Adipose tissue (tissue), 3 donors: ENCODE results near the gene RPRD1B. TPM values are rescaled to one million over a fixed set of nuclear protein-coding genes. Genes with fewer than 3 reads are reported as not detected.

ENCODE experiments used
- H3K27ac ChIP-seq: one replicate; pipeline ENCODE4 v1.5.1; 2013; ENCODE audit warnings: low read depth, low read length
- WGBS, 3 donors: extraction: QIAGEN DNeasy Blood & Tissue Kit; methylation state at CpG; one replicate each; pipeline ENCODE4 v1.1.7; 2013; 5-methylcytosine and 5-hydroxymethylcytosine counted together
- polyA plus RNA-seq, 3 donors: library from polyadenylated mRNA; stranded (reverse); fragments of 200-250 nt; gene quantifications; one replicate each; pipeline ENCODE4 v1.2.3, GENCODE V29; 2013
- donor health status: healthy with polysubstance abuse.
- donor health status: Bipolar disorder and iron deficiency.
- donor health status: healthy.

RPRD1B gene
- polyA plus RNA-seq, 3 donors, result 6.1 to 13.5 (median 9.0) TPM

- WGBS, 3 donors, result 63 to 70% (median 64%) methylated on average over 4 of the region's 4 CpGs
- no peak overlapping the region for H3K27ac ChIP-seq
Measured at GRCh38 chr20:38061109-38061508, 27.6 kb downstream of the RPRD1B start.

- WGBS, 3 donors, result 85 to 88% (median 85%) methylated on average over 5 of the region's 5 CpGs
- H3K27ac ChIP-seq, result no peak overlapping the region
Measured at GRCh38 chr20:38062890-38063289, 29.3 kb downstream of the RPRD1B start.

- no peak overlapping the region for H3K27ac ChIP-seq
- 75 to 90% (median 76%) methylated on average over 7 of the region's 7 CpGs for WGBS, 3 donors
Measured at GRCh38 chr20:38063911-38064530, 30.5 kb downstream of the RPRD1B start.

- 80 to 89% (median 86%) methylated on average over 10 of the region's 10 CpGs for WGBS, 3 donors
- no peak overlapping the region for H3K27ac ChIP-seq
Measured at GRCh38 chr20:38065764-38066375, 32.3 kb downstream of the RPRD1B start.

- WGBS, 3 donors, result 71 to 80% (median 73%) methylated on average over 9 of the region's 9 CpGs
- no peak overlapping the region for H3K27ac ChIP-seq
Measured at GRCh38 chr20:38066969-38067716, 33.6 kb downstream of the RPRD1B start.

GRCh38 chr20:38067717-38068365, 34.3 kb downstream of the RPRD1B start:
- no peak overlapping the region for H3K27ac ChIP-seq
- 87 to 91% (median 91%) methylated on average over 15 of the region's 15 CpGs for WGBS, 3 donors

GRCh38 chr20:38072898-38073297, 39.4 kb downstream of the RPRD1B start:
- WGBS, 3 donors, result 59 to 62% (median 61%) methylated on average over 1 of the region's 1 CpG
- no peak overlapping the region for H3K27ac ChIP-seq

GRCh38 chr20:38073307-38074071, 39.9 kb downstream of the RPRD1B start:
- WGBS, 3 donors, result 45 to 52% (median 48%) methylated on average over 5 of the region's 5 CpGs
- peak overlapping the region; percentile 15 for H3K27ac ChIP-seq

- no peak overlapping the region for H3K27ac ChIP-seq
- 85 to 94% (median 90%) methylated on average over 3 of the region's 3 CpGs for WGBS, 3 donors
Measured at GRCh38 chr20:38075161-38075998, 41.8 kb downstream of the RPRD1B start.

GRCh38 chr20:38076548-38076947, 43.0 kb downstream of the RPRD1B start:
- no peak overlapping the region for H3K27ac ChIP-seq

GRCh38 chr20:38078084-38078483, 44.5 kb downstream of the RPRD1B start:
- no peak overlapping the region for H3K27ac ChIP-seq
- 100% methylated on average over 2 of the region's 2 CpGs for WGBS, 3 donors

- H3K27ac ChIP-seq, result no peak overlapping the region
- WGBS, 3 donors, result 98 to 99% (median 99%) methylated on average over 3 of the region's 3 CpGs
Measured at GRCh38 chr20:38079353-38079752, 45.8 kb downstream of the RPRD1B start.

GRCh38 chr20:38081575-38081974, 48.0 kb downstream of the RPRD1B start:
- H3K27ac ChIP-seq, result no peak overlapping the region
- 77 to 91% (median 88%) methylated on average over 3 of the region's 3 CpGs for WGBS, 3 donors

- H3K27ac ChIP-seq, result no peak overlapping the region
Measured at GRCh38 chr20:38082894-38083293, 49.3 kb downstream of the RPRD1B start.

- 69 to 83% (median 76%) methylated on average over 12 of the region's 12 CpGs for WGBS, 3 donors
- H3K27ac ChIP-seq, result no peak overlapping the region
Measured at GRCh38 chr20:38083338-38084048, 49.9 kb downstream of the RPRD1B start.

- no peak overlapping the region for H3K27ac ChIP-seq
- WGBS, 3 donors, result 48 to 64% (median 57%) methylated on average over 5 of the region's 5 CpGs
Measured at GRCh38 chr20:38084425-38084951, 50.9 kb downstream of the RPRD1B start.

- no peak overlapping the region for H3K27ac ChIP-seq
- 84 to 90% (median 86%) methylated on average over 10 of the region's 10 CpGs for WGBS, 3 donors
Measured at GRCh38 chr20:38085026-38085425, 51.5 kb downstream of the RPRD1B start.
